ENCODE data around the gene DCLK1. TPM values are rescaled to one million over a fixed set of nuclear protein-coding genes. Genes with fewer than 3 reads are reported as not detected.

DCLK1 gene
- total RNA-seq, 1 experiment from 2014 or later = 1.4 TPM

DNA sequence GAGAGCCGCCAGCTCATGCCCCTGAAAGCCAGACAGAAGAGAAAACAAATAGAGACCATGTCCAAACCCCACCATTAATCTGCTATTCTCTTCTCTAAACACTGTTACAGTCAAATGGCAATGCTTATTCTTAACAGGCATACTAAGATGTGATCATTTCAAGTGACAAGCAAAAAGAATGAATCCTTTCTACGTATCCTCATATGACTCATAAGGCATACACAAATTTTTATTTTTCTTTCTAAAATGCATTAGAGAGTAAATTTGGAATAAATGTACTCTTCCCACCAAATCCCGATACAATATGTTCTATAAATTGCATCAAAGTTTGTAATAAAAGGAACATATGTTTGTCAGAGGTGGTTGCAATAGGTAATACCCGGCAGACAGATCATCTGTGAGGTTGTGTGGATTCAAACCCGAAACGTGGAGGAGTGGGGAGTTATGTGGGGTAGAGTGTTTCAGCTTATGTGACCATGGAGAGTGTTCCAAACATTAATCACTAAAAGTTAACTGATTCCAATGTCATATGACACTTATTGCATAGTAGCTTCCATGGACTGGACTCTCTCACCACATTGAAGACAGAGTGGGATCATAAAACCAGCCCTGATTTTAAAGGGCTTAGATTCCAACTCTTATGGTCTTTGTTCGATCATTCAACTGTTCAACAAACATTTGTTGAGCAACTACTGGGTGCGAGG lies 213.1 kb downstream of the DCLK1 start:
- POLR2A ChIA-PET (ENCODE audit: unreplicated experiment) = no interaction called here
- CTCF ChIA-PET = interaction anchor here (0.7 kb wide), 1 partner anchor 31 kb away, joined by 5 read pairs; no protein-coding TSS in a partner anchor
- Histone ChIP-seq H3K4me1 (replicated peaks; ENCODE audit: insufficient read depth) (peaks cover 15% of the 10 kb centered on the region), H3K4me2 (no peak overlapping the region), H3K36me3 (ENCODE audit: low read depth) (no peaks in the 10 kb centered on the region), H3K9me2 (ENCODE audit: insufficient read depth) (no peaks in the 10 kb centered on the region), H3K79me2 (ENCODE audit: low read depth) (no peaks in the 10 kb centered on the region), H3K27me3 (ENCODE audit: insufficient read depth, low read depth) (no peaks in the 10 kb centered on the region), H3K27ac (no peak overlapping the region), H2AFZ (no peak overlapping the region), H3K9me3 (ENCODE audit: insufficient read depth, low read depth) (no peaks in the 10 kb centered on the region), H4K20me1 (ENCODE audit: insufficient read depth) (no peaks in the 10 kb centered on the region), H3K4me3 (no peak overlapping the region), H3F3A (ENCODE audit: insufficient read depth, low read depth) (peaks cover 10% of the 10 kb centered on the region; the same call in 1 of the 2 replicates)
- BruUV-seq (replicated peaks) = no TSS peak
- DNase-seq = no peak
- TF ChIP-seq EZH2 (IDR thresholded peaks at IDR 0.05; ENCODE audit: low read depth) = no peak
- TF ChIP-seq, protein P1, sequence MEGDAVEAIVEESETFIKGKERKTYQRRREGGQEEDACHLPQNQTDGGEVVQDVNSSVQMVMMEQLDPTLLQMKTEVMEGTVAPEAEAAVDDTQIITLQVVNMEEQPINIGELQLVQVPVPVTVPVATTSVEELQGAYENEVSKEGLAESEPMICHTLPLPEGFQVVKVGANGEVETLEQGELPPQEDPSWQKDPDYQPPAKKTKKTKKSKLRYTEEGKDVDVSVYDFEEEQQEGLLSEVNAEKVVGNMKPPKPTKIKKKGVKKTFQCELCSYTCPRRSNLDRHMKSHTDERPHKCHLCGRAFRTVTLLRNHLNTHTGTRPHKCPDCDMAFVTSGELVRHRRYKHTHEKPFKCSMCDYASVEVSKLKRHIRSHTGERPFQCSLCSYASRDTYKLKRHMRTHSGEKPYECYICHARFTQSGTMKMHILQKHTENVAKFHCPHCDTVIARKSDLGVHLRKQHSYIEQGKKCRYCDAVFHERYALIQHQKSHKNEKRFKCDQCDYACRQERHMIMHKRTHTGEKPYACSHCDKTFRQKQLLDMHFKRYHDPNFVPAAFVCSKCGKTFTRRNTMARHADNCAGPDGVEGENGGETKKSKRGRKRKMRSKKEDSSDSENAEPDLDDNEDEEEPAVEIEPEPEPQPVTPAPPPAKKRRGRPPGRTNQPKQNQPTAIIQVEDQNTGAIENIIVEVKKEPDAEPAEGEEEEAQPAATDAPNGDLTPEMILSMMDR (conservative IDR thresholded peaks at IDR 0.05) = no peak
- intact Hi-C loops (cut with micrococcal nuclease; ENCODE audit: unreplicated experiment) = no loop called here

DNA sequence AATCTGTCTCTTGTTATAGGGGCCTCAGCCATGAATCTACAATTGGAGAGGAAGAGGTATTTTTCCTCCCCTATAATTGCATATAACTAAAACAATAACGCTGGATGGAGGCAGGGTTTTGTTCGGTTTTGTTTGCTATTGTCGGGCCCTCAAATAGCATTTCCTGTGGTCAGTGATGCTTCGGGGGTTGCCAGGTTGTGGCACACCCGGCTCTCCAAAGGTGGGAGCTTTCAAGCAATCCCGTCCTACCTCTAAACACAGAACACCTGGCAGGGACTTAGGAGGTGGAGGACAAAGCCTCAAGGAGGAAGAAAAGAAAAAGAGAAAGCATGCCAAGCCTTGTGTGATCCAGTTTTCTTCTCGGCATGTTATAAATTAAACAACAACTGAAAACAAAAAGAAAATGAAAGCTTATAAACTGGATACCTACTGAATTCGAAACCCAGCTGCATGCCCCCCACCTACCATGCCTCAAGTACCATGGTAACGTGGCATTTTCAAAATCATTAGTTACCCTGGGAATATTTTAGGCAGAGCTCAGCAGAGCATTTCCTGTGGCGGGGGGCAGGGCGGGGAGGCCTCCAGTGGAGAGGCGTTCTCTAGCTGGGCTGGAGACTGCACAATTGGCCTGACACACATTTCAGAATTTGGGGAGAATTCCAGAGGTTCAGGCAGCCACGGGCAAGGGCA lies 213.8 kb downstream of the DCLK1 start:
- no peaks in the 10 kb centered on the region for H3K9me3 ChIP-seq (ENCODE audit: insufficient read depth, low read depth)
- H3K27me3 ChIP-seq (ENCODE audit: insufficient read depth, low read depth) = no peaks in the 10 kb centered on the region
- H3F3A ChIP-seq (ENCODE audit: insufficient read depth, low read depth) = 0 out of 2 replicates have a peak, but pooled peaks cover 3% of the 10 kb centered on the region
- intact Hi-C loops (cut with micrococcal nuclease; ENCODE audit: unreplicated experiment) = no loop called here
- no peak for TF ChIP-seq EZH2 (IDR thresholded peaks at IDR 0.05; ENCODE audit: low read depth)
- TF ChIP-seq, protein P1 (conservative IDR thresholded peaks at IDR 0.05) = no peak
- H4K20me1 ChIP-seq (ENCODE audit: insufficient read depth) = no peaks in the 10 kb centered on the region
- no peak overlapping the region for H3K27ac ChIP-seq
- ChIA-PET CTCF (no interaction called here), POLR2A (ENCODE audit: unreplicated experiment) (no interaction called here)
- H3K4me1 ChIP-seq (replicated peaks; ENCODE audit: insufficient read depth) = peaks cover 8% of the 10 kb centered on the region
- H3K9me2 ChIP-seq (ENCODE audit: insufficient read depth) = no peaks in the 10 kb centered on the region
- H3K4me3 ChIP-seq = no peak overlapping the region
- H3K79me2 ChIP-seq (ENCODE audit: low read depth) = no peaks in the 10 kb centered on the region
- no peak overlapping the region for H2AFZ ChIP-seq
- no peak overlapping the region for H3K4me2 ChIP-seq
- DNase-seq = no peak
- no TSS peak for BruUV-seq (replicated peaks)
- no peaks in the 10 kb centered on the region for H3K36me3 ChIP-seq (ENCODE audit: low read depth)

DNA sequence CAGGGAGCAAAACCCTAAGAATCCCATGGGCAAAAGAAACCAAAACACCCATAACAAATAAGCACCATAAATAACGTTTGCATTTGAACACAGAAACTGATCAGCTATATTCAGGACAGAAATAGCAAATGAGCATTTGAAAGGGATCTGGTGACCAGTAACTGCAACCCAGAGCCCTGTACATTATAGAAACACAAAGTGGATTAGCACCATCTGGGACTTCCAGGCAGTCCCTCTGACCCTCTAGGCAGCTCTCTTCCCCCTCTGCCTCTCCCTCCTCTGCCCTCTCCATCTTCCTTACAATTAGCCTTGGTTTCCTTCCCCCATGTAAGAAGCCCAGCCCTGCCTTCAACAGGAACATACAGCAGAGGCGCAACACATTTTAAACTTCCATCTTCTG lies 215.0 kb downstream of the DCLK1 start:
- CTCF ChIA-PET = no interaction called here
- H3K79me2 ChIP-seq (ENCODE audit: low read depth) = no peaks in the 10 kb centered on the region
- intact Hi-C loops (cut with micrococcal nuclease; ENCODE audit: unreplicated experiment) = no loop called here
- no peaks in the 10 kb centered on the region for H3K36me3 ChIP-seq (ENCODE audit: low read depth)
- H3K9me2 ChIP-seq (ENCODE audit: insufficient read depth) = no peaks in the 10 kb centered on the region
- POLR2A ChIA-PET (ENCODE audit: unreplicated experiment) = no interaction called here
- H3K27me3 ChIP-seq (ENCODE audit: insufficient read depth, low read depth) = no peaks in the 10 kb centered on the region
- no peaks in the 10 kb centered on the region for H3K4me1 ChIP-seq (replicated peaks; ENCODE audit: insufficient read depth)
- H2AFZ ChIP-seq = no peak overlapping the region
- no TSS peak for BruUV-seq (replicated peaks)
- no peaks in the 10 kb centered on the region for H4K20me1 ChIP-seq (ENCODE audit: insufficient read depth)
- TF ChIP-seq, protein P1 (conservative IDR thresholded peaks at IDR 0.05) = no peak
- TF ChIP-seq EZH2 (IDR thresholded peaks at IDR 0.05; ENCODE audit: low read depth) = no peak
- H3K4me2 ChIP-seq = no peak overlapping the region
- H3K4me3 ChIP-seq = no peak overlapping the region
- no peaks in the 10 kb centered on the region for H3F3A ChIP-seq (ENCODE audit: insufficient read depth, low read depth)
- H3K27ac ChIP-seq = no peak overlapping the region
- DNase-seq = no peak
- H3K9me3 ChIP-seq (ENCODE audit: insufficient read depth, low read depth) = no peaks in the 10 kb centered on the region
